Fibroblast of pulmonary artery (primary cell): ENCODE results near the gene WDR20.

Source experiments
- DNase-seq: peaks from one replicate; pipeline ENCODE4 v3.0.0-alpha.2; 2010; ENCODE audit warnings: low read depth
- H3K4me3 ChIP-seq: replicated peaks from 2 replicates; pipeline ENCODE4 v1.5.1; 2011; ENCODE audit warnings: low read depth, mild to moderate bottlenecking, control low read depth, low read length, moderate library complexity
- CTCF ChIP-seq: IDR thresholded peaks from 2 replicates; pipeline ENCODE4 v1.5.1; 2011; ENCODE audit warnings: mild to moderate bottlenecking, control low read depth, low read length, inconsistent platforms; ENCODE audit errors: missing control alignments

WDR20 gene

GRCh38 chr14:102183886-102184285 lies 44.2 kb downstream of the WDR20 start:
- DNase-seq = no peak
- no peak for TF ChIP-seq CTCF
- no peak overlapping the region for H3K4me3 ChIP-seq

GRCh38 chr14:102184316-102185035 lies 44.8 kb downstream of the WDR20 start:
- TF ChIP-seq CTCF = no peak
- H3K4me3 ChIP-seq = no peak overlapping the region
- no peak for DNase-seq

- no peak for TF ChIP-seq CTCF
- DNase-seq = no peak
- H3K4me3 ChIP-seq = no peak overlapping the region
These were observed 45.7 kb downstream of the WDR20 start for GRCh38 chr14:102185360-102185759.

- H3K4me3 ChIP-seq = no peak overlapping the region
- TF ChIP-seq CTCF = no peak
- peak; percentile 80 for DNase-seq
These were observed 47.3 kb downstream of the WDR20 start for GRCh38 chr14:102187044-102187443.

DNA sequence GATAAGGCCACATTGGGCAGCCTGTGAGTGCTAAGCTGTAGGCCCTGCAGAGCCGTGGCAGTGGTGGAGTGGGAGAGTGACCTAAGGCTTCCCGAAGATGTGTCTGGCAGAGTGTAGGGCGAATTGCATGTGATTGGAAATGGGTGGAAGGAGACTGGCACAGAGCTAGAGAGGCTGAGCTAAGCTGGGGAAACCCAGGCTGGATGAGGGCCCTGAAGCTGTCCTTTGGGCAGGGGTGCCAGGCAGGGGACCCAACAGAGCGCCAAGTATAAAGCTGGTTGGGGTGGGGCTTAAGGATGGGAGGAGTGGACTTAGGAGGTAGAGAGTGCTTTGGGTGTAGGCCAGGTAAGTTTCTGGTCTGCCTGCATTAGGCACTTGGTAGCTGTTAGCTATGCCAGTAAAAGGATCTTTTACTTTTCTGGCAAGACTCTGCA lies 47.9 kb downstream of the WDR20 start:
- no peak for DNase-seq
- H3K4me3 ChIP-seq = no peak overlapping the region
- no peak for TF ChIP-seq CTCF

DNA sequence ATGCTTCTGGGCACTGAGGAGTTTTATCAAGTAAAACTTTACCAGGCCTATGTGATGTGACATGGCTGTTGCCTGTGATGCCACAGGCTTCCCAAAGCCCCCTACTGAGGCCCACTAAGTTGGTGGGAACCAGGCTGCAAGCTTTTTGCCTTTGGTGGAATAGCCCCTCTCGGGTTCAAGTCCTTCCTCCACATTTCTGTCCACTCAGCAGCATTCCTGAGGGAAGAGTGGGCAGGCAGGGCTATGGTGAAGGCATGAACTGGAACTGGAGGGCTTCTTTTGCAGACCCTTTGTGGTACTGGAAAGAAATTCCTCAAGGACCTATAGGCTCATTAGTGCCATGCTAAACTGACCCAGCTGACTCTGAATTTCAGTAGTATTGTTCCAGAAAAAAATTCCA lies 48.5 kb downstream of the WDR20 start:
- no peak overlapping the region for H3K4me3 ChIP-seq
- no peak for DNase-seq
- TF ChIP-seq CTCF = no peak

GRCh38 chr14:102189874-102190273 lies 50.2 kb downstream of the WDR20 start:
- no peak overlapping the region for H3K4me3 ChIP-seq
- DNase-seq = no peak
- TF ChIP-seq CTCF = no peak
